HUES6 (cell line): ENCODE data around the gene APOL3.
"Not testable (repeated sequence)": the region's sequence is repeated elsewhere in the genome, so short reads cannot be mapped to it uniquely, and the experiment has no call there.

ENCODE experiments used
- H3K27ac ChIP-seq: 2 replicates; pipeline ENCODE4 v1.7.0; 2013; ENCODE audit warnings: low read depth, mild to moderate bottlenecking, low read length, inconsistent platforms
- H3K27me3 ChIP-seq: 2 replicates; pipeline ENCODE4 v1.6.1; 2013; ENCODE audit warnings: low read length; ENCODE audit not compliant: control insufficient read depth, insufficient read depth
- H3K36me3 ChIP-seq: 2 replicates; pipeline ENCODE4 v1.6.1; 2013; ENCODE audit warnings: low read length; ENCODE audit not compliant: control insufficient read depth, insufficient read depth
- H3K4me1 ChIP-seq: 2 replicates; pipeline ENCODE4 v1.6.1; 2013; ENCODE audit warnings: low read length; ENCODE audit not compliant: control insufficient read depth, insufficient read depth
- H3K4me3 ChIP-seq: 2 replicates; pipeline ENCODE4 v1.5.1; 2013; ENCODE audit warnings: low read depth, low read length
- H3K9ac ChIP-seq: one replicate; pipeline ENCODE4 v1.6.1; 2013; ENCODE audit warnings: mild to moderate bottlenecking, low read length
- H3K9me3 ChIP-seq: 2 replicates; pipeline ENCODE4 v1.6.1; 2013; ENCODE audit warnings: low read depth, low read length; ENCODE audit not compliant: control insufficient read depth, insufficient read depth

The APOL3 gene

GRCh38 chr22:36193171-36193570 lies 32.6 kb upstream of the APOL3 start:
- Histone ChIP-seq H3K27ac (no peak overlapping the region), H3K9ac (no peak overlapping the region), H3K4me3 (no peak overlapping the region), H3K27me3 (no peaks in the 10 kb centered on the region), H3K36me3 (no peaks in the 10 kb centered on the region), H3K4me1 (peaks cover 23% of the 10 kb centered on the region), H3K9me3 (peaks cover 10% of the 10 kb centered on the region; the same call in 1 of the 2 replicates)

GRCh38 chr22:36192542-36192941 lies 32.0 kb upstream of the APOL3 start:
- no peak overlapping the region for H3K4me3 ChIP-seq
- H3K4me1 ChIP-seq: peaks cover 17% of the 10 kb centered on the region
- H3K27me3 ChIP-seq: no peaks in the 10 kb centered on the region

GRCh38 chr22:36191106-36191836 lies 30.7 kb upstream of the APOL3 start:
- H3K9me3 ChIP-seq: peaks cover 10% of the 10 kb centered on the region; the same call in 1 of the 2 replicates
- H3K36me3 ChIP-seq: no peaks in the 10 kb centered on the region
- peaks cover 5% of the 10 kb centered on the region for H3K4me1 ChIP-seq
- H3K27me3 ChIP-seq: no peaks in the 10 kb centered on the region
- no peak overlapping the region for H3K4me3 ChIP-seq
- no peak overlapping the region for H3K9ac ChIP-seq
- H3K27ac ChIP-seq: no peak overlapping the region

More at GRCh38 chr22:36192542-36192941, 32.0 kb upstream of the APOL3 start:
- Histone ChIP-seq H3K36me3 (no peaks in the 10 kb centered on the region), H3K27ac (no peak overlapping the region), H3K9ac (no peak overlapping the region), H3K9me3 (peaks cover 10% of the 10 kb centered on the region; the same call in 1 of the 2 replicates)

DNA sequence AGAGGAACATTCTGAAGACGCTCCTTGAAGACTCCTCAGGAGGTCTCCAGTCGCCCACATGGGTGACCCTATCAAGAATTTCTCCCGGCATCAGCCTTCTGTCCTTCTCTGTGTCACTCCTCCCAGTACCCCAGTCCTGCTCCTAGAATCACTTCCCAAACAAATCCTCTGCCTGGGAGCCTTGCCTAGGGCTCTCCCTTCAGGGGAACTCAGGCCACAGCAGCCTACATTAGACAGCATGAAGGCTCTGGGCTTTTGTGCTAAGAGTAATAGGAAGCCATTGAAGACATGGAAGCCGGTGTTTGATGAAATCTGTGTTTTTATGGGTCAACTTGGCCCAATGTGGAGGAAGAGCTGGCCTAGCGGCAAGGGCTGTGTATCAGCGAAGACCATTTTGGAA lies 27.3 kb upstream of the APOL3 start:
- H3K4me3 ChIP-seq, H3K27me3 ChIP-seq, H3K36me3 ChIP-seq, H3K9ac ChIP-seq, H3K27ac ChIP-seq, H3K9me3 ChIP-seq: not testable (repeated sequence)
- peaks cover 14% of the 10 kb centered on the region for H3K4me1 ChIP-seq

DNA sequence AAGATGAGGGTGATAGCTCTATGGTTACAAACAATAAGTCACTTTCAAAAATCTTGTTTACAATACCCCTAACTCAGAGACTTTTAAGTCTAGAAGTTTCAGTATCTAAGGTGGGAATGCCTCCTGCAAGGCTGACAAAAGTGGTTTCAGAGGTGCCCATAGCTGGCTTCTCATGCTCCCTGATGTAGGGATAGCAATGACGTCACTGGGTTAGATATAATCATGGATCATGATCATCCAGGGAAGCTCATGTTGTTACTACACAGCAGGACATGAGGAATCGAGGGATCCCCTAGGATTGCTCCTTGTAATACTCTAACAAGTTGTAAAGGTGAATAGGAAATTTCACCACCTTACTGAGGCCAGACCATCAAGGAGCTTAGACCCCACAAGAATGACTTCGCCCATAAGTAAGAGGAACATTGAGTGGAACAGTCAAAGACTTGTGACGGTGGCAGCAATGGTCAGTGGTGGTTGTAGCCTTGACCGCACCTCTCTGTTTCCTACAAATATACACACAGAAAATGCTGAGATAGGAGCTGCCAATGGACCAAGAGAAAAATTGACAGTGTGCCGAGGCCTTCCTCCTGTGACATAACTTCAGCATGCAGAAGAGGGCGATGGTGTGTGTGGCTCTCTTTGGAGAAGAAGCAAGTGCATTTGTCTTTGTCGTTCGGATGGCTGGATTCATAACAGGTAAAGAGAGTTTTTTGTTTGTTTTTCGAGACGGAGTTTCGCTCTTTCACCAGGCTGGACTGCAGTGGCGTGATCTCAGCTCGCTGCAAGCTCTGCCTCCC lies 25.5 kb upstream of the APOL3 start:
- Histone ChIP-seq H3K9ac (no peak overlapping the region), H3K4me3 (no peak overlapping the region), H3K9me3 (peaks cover 2% of the 10 kb centered on the region; the same call in 1 of the 2 replicates), H3K36me3 (no peaks in the 10 kb centered on the region), H3K27me3 (no peaks in the 10 kb centered on the region; the same call in 1 of the 2 replicates), H3K27ac (no peak overlapping the region), H3K4me1 (peaks cover 14% of the 10 kb centered on the region)

- Histone ChIP-seq H3K36me3 (no peaks in the 10 kb centered on the region), H3K27me3 (no peaks in the 10 kb centered on the region; the same call in 1 of the 2 replicates), H3K4me1 (peaks cover 10% of the 10 kb centered on the region), H3K9me3 (no peaks in the 10 kb centered on the region), H3K9ac (no peak overlapping the region), H3K4me3 (no peak overlapping the region), H3K27ac (no peak overlapping the region)
Measured at GRCh38 chr22:36184433-36185025, 24.0 kb upstream of the APOL3 start.

DNA sequence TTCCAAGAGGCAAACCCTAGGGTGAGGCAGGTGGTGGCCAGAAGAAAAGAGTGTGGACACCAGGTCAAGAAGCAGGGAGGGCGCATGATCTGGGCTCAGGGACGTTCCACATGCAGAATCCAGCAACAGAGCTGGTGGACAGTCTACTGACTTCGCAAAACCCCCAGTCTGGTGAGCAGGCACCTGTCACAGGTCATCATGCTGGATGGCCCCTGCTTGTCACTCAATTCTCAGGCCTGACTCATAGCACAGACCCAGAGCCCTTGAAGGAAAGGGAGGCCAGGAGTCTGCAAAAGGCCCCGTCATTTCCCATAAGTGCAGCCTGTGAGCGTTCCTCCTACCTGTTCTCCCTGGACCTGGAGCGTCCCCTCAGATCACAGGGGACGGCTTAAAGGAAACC lies 22.9 kb upstream of the APOL3 start:
- H3K27me3 ChIP-seq: no peaks in the 10 kb centered on the region; the same call in 1 of the 2 replicates
- no peak overlapping the region for H3K27ac ChIP-seq
- peaks cover 9% of the 10 kb centered on the region for H3K4me1 ChIP-seq
- H3K36me3 ChIP-seq: no peaks in the 10 kb centered on the region
- no peak overlapping the region for H3K4me3 ChIP-seq
- H3K9me3 ChIP-seq: no peaks in the 10 kb centered on the region
- H3K9ac ChIP-seq: no peak overlapping the region

DNA sequence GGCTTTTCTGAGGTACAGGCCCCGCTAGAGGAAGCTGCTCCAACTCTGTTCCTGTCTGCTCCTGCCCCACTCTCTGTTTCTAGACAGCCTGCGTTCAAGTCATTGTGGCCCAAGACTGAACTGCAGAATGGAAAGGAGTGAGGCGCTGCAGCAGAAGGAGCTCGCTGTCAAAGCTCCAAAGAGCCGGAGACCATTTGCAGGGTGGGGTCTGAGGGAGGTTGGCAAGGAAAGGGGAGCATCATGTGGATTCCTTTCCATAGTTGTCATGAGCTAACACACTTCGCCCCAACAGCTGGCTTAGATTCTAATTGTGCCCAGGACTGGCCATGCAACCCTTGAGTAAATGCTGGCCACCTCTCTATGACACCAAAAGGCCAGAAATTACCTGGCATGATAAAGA lies 22.3 kb upstream of the APOL3 start:
- Histone ChIP-seq H3K4me3 (no peak overlapping the region), H3K9ac (no peak overlapping the region), H3K36me3 (no peaks in the 10 kb centered on the region), H3K27ac (no peak overlapping the region), H3K4me1 (peaks cover 9% of the 10 kb centered on the region), H3K9me3 (no peaks in the 10 kb centered on the region), H3K27me3 (no peaks in the 10 kb centered on the region; the same call in 1 of the 2 replicates)

DNA sequence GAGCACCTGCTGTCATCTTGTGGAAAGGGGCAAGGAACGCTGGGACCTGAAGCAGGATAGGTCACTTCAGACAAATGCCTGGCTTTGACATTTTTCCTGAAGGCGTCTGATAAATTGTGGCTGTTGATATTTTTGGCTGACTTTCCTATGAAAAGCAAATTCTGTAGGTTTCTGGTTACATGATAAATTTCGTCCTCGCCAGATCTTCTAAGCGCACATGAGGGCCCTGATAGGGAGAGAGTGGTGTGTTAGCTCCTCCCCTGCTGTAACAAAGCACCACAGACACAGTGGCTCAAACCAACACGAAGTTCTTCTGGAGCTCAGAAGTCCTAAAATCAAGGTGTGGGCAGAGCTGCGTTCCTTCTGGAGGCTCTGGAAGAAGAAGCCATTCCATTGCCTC lies 21.5 kb upstream of the APOL3 start:
- H3K4me3 ChIP-seq: no peak overlapping the region
- H3K9me3 ChIP-seq: no peaks in the 10 kb centered on the region
- H3K27me3 ChIP-seq: no peaks in the 10 kb centered on the region; the same call in 1 of the 2 replicates

GRCh38 chr22:36180928-36181327 lies 20.4 kb upstream of the APOL3 start:
- Histone ChIP-seq H3K9ac (no peak overlapping the region), H3K4me1 (peaks cover 9% of the 10 kb centered on the region), H3K27me3 (no peaks in the 10 kb centered on the region; the same call in 1 of the 2 replicates), H3K4me3 (no peak overlapping the region), H3K27ac (no peak overlapping the region), H3K9me3 (no peaks in the 10 kb centered on the region), H3K36me3 (no peaks in the 10 kb centered on the region)

More for the DNA sequence above, 21.5 kb upstream of the APOL3 start:
- Histone ChIP-seq H3K27ac (no peak overlapping the region), H3K9ac (no peak overlapping the region), H3K36me3 (no peaks in the 10 kb centered on the region), H3K4me1 (peaks cover 9% of the 10 kb centered on the region)
